H1 (cell line): ENCODE measurements around the gene SMYD5. TPM values are rescaled to one million over a fixed set of nuclear protein-coding genes. Genes with fewer than 3 reads are reported as not detected.

Experiments
- CTCF ChIA-PET: fragments of 300-600 bp; sonication (Branson Sonifier 250); formaldehyde crosslinking; loops from one replicate; lab custom pipeline; 2021; ENCODE audit not compliant: partially characterized antibody; lab: Charles Lee
- POLR2A ChIA-PET: fragments of 300-600 bp; sonication (Branson Sonifier 250); formaldehyde crosslinking; loops from one replicate; lab custom pipeline; 2021; ENCODE audit warnings: inconsistent platforms; ENCODE audit not compliant: partially characterized antibody; lab: Charles Lee
- DNase-seq, 2 experiments: peaks; one replicate each; pipeline versions ENCODE4 v3.0.0 to v3.0.0-alpha.2; 2010 to 2022; ENCODE audit warnings: low spot score in 2 of 2, low read depth in 1 of 2, mixed read lengths in 1 of 2
- FAIRE-seq: peaks from 2 replicates; lab custom pipeline; 2011; peaks lifted over from hg19 to GRCh38; lab: Jason Lieb, UNC
- H2AFZ ChIP-seq: 2 replicates; pipeline ENCODE4 v1.8.1; 2012; ENCODE audit warnings: low read length, inconsistent platforms
- H2AK5ac ChIP-seq: 2 replicates; pipeline ENCODE4 v1.6.1; 2013; ENCODE audit warnings: low read depth, low read length
- H2BK120ac ChIP-seq: replicated peaks from 2 replicates; pipeline ENCODE3; 2013; ENCODE audit warnings: low read depth, low read length, inconsistent platforms
- H2BK12ac ChIP-seq: 2 replicates; pipeline ENCODE4 v1.6.1; 2013; ENCODE audit warnings: low read depth, low read length
- H2BK15ac ChIP-seq: 2 replicates; pipeline ENCODE4 v1.6.1; 2013; ENCODE audit warnings: low read length
- H2BK20ac ChIP-seq: 2 replicates; pipeline ENCODE4 v1.6.1; 2013; ENCODE audit warnings: low read length
- H2BK5ac ChIP-seq: 2 replicates; pipeline ENCODE4 v1.6.1; 2013; ENCODE audit warnings: low read depth, low read length
- H3K14ac ChIP-seq: 2 replicates; pipeline ENCODE4 v1.6.1; 2013; ENCODE audit warnings: inconsistent platforms; ENCODE audit not compliant: insufficient read length
- H3K18ac ChIP-seq: 2 replicates; pipeline ENCODE4 v1.6.1; 2013; ENCODE audit warnings: low read length; ENCODE audit errors: extremely low read depth
- H3K23ac ChIP-seq: 2 replicates; pipeline ENCODE4 v1.6.1; 2013; ENCODE audit warnings: inconsistent platforms; ENCODE audit not compliant: insufficient read length
- H3K23me2 ChIP-seq: 2 replicates; pipeline ENCODE4 v1.6.1; 2013; ENCODE audit warnings: low read depth, low read length
- H3K27ac ChIP-seq: 2 replicates; pipeline ENCODE4 v1.6.1; 2011; ENCODE audit warnings: low read depth, low read length, inconsistent platforms
- H3K27me3 ChIP-seq, 4 experiments: replicated peaks in 1 of 4; 1 replicate in 1 of 4; 2 replicates in 3 of 4; pipeline versions ENCODE4 v1.6.1 to v1.8.1; 2011 to 2013; ENCODE audit warnings: low read length in 3 of 4, mild to moderate bottlenecking in 3 of 4, inconsistent platforms in 2 of 4, mixed read lengths in 2 of 4, moderate library complexity in 1 of 4; ENCODE audit not compliant: control insufficient read depth in 3 of 4, insufficient read depth in 3 of 4; ENCODE audit errors: extremely low read depth in 1 of 4
- H3K36me3 ChIP-seq, 4 experiments: 2 replicates each; pipeline versions ENCODE4 v1.6.1 to v1.8.1; 2011 to 2013; ENCODE audit warnings: mild to moderate bottlenecking in 4 of 4, low read length in 3 of 4, moderate library complexity in 2 of 4, control low read depth in 1 of 4, inconsistent platforms in 1 of 4; ENCODE audit not compliant: insufficient read depth in 4 of 4, control insufficient read depth in 2 of 4
- H3K4ac ChIP-seq: replicated peaks from 2 replicates; pipeline ENCODE3; 2013; ENCODE audit warnings: low read length, low read depth, mixed read lengths, inconsistent platforms; ENCODE audit not compliant: insufficient read length
- H3K4me1 ChIP-seq, 4 experiments: replicated peaks in 1 of 4; 1 replicate in 1 of 4; 2 replicates in 3 of 4; pipeline versions ENCODE4 v1.6.1 to v1.8.1; 2011 to 2013; ENCODE audit warnings: low read length in 3 of 4, inconsistent platforms in 2 of 4, mixed read lengths in 1 of 4; ENCODE audit not compliant: insufficient read depth in 4 of 4, control insufficient read depth in 3 of 4
- H3K4me2 ChIP-seq, 2 experiments: 2 replicates each; pipeline versions ENCODE4 v1.6.1 to v1.8.1; 2011 to 2013; ENCODE audit warnings: low read depth in 2 of 2, low read length in 2 of 2, control low read depth in 1 of 2, inconsistent platforms in 1 of 2, mild to moderate bottlenecking in 1 of 2; ENCODE audit not compliant: insufficient read depth in 1 of 2
- H3K4me3 ChIP-seq, 4 experiments: fragments of 200-600, 300-600 bp in 1 of 4; sonication (generic), shearing (Covaris generic), sonication (Bioruptor Twin) in 1 of 4; 2 replicates each; pipeline versions ENCODE4 v1.5.1 to v1.8.1; 2011 to 2016; ENCODE audit warnings: low read length in 4 of 4, low read depth in 3 of 4, control low read depth in 2 of 4, inconsistent platforms in 2 of 4, mild to moderate bottlenecking in 2 of 4, mixed read lengths in 1 of 4, moderate library complexity in 1 of 4; ENCODE audit not compliant: insufficient read depth in 2 of 4; ENCODE audit errors: extremely low read depth in 1 of 4
- H3K56ac ChIP-seq: replicated peaks from 2 replicates; pipeline ENCODE3; 2013; ENCODE audit warnings: low read depth, mild to moderate bottlenecking, mixed read lengths, low read length, inconsistent platforms; ENCODE audit not compliant: insufficient read length
- H3K79me1 ChIP-seq: 2 replicates; pipeline ENCODE4 v1.6.1; 2013; ENCODE audit warnings: low read depth, low read length, control low read depth
- H3K79me2 ChIP-seq, 2 experiments: 2 replicates each; pipeline versions ENCODE4 v1.6.1 to v1.8.1; 2012 to 2013; ENCODE audit warnings: low read length in 2 of 2, mild to moderate bottlenecking in 2 of 2, inconsistent platforms in 1 of 2; ENCODE audit not compliant: insufficient read depth in 2 of 2, control insufficient read depth in 1 of 2
- H3K9ac ChIP-seq, 4 experiments: replicated peaks in 1 of 4; 1 replicate in 1 of 4; 2 replicates in 3 of 4; pipeline versions ENCODE4 v1.6.1 to v1.8.1; 2011 to 2013; ENCODE audit warnings: low read depth in 3 of 4, low read length in 3 of 4, control low read depth in 2 of 4, mild to moderate bottlenecking in 2 of 4, moderate library complexity in 2 of 4, inconsistent platforms in 1 of 4; ENCODE audit errors: extremely low read depth in 1 of 4
- H3K9me3 ChIP-seq, 2 experiments: 2 replicates each; pipeline versions ENCODE4 v1.6.1 to v1.8.1; 2012 to 2013; ENCODE audit warnings: mild to moderate bottlenecking in 2 of 2, moderate library complexity in 2 of 2, control low read depth in 1 of 2, inconsistent platforms in 1 of 2, low read depth in 1 of 2, low read length in 1 of 2, mixed read lengths in 1 of 2; ENCODE audit not compliant: insufficient read depth in 2 of 2
- H4K20me1 ChIP-seq, 2 experiments: replicated peaks in 1 of 2; 2 replicates each; pipeline versions ENCODE3 to v1.8.1; 2011 to 2013; ENCODE audit warnings: inconsistent platforms in 2 of 2, low read length in 2 of 2, mild to moderate bottlenecking in 1 of 2; ENCODE audit not compliant: insufficient read depth in 2 of 2, control insufficient read depth in 1 of 2
- H4K5ac ChIP-seq: 2 replicates; pipeline ENCODE4 v1.6.1; 2013; ENCODE audit warnings: low read length, low read depth, mixed read lengths, inconsistent platforms; ENCODE audit not compliant: insufficient read length
- H4K8ac ChIP-seq: 2 replicates; pipeline ENCODE4 v1.8.0; 2013; ENCODE audit warnings: mild to moderate bottlenecking, moderate library complexity, low read length, inconsistent platforms; ENCODE audit not compliant: insufficient read depth; ENCODE audit errors: extremely low read depth
- H4K91ac ChIP-seq: replicated peaks from 2 replicates; pipeline ENCODE3; 2013; ENCODE audit warnings: low read length, mixed read lengths, inconsistent platforms; ENCODE audit not compliant: insufficient read length
- BRCA1 ChIP-seq: IDR thresholded peaks from 2 replicates; pipeline ENCODE4 v1.6.1; 2012; ENCODE audit warnings: low read depth, low read length, improper control_type of control experiment
- CEBPB ChIP-seq: IDR thresholded peaks from 2 replicates; pipeline ENCODE4 v1.6.1; 2012; ENCODE audit warnings: low read depth, low read length
- HDAC2 ChIP-seq, 2 experiments: fragments of 300-600 bp in 1 of 2; sonication (generic) in 1 of 2; IDR thresholded peaks; 2 replicates each; pipeline ENCODE4 v1.6.1; 2011 to 2012; ENCODE audit warnings: low read depth in 2 of 2, low read length in 2 of 2, mild to moderate bottlenecking in 2 of 2, moderate library complexity in 2 of 2, borderline replicate concordance in 1 of 2, inconsistent platforms in 1 of 2
- MAX ChIP-seq: IDR thresholded peaks from 2 replicates; pipeline ENCODE4 v1.6.1; 2012; ENCODE audit warnings: inconsistent platforms
- PHF8 ChIP-seq: fragments of 200-600 bp; sonication (generic); conservative IDR thresholded peaks from 2 replicates; pipeline ENCODE4 v1.7.1; 2012; ENCODE audit warnings: low read depth, mild to moderate bottlenecking, inconsistent platforms, low read length, moderate library complexity
- POLR2A ChIP-seq, 2 experiments: IDR thresholded peaks; 1 replicate in 1 of 2; 2 replicates in 1 of 2; pipeline ENCODE4 v1.6.1; 2011; ENCODE audit warnings: low read depth in 2 of 2, low read length in 2 of 2, mild to moderate bottlenecking in 2 of 2; ENCODE audit errors: control extremely low read depth in 1 of 2
- POLR2AphosphoS5 ChIP-seq: IDR thresholded peaks from 2 replicates; pipeline ENCODE4 v1.6.1; 2011; ENCODE audit warnings: low read depth, low read length
- RAD21 ChIP-seq, 2 experiments: IDR thresholded peaks in 1 of 2; conservative IDR thresholded peaks in 1 of 2; 2 replicates each; pipeline ENCODE4 v1.6.1; 2011; ENCODE audit warnings: low read depth in 2 of 2, low read length in 2 of 2, improper control_type of control experiment in 1 of 2, inconsistent platforms in 1 of 2, mild to moderate bottlenecking in 1 of 2, moderate library complexity in 1 of 2
- RBBP5 ChIP-seq: IDR thresholded peaks from 2 replicates; pipeline ENCODE4 v1.7.1; 2012; ENCODE audit warnings: low read depth, mild to moderate bottlenecking, inconsistent platforms, low read length, moderate library complexity, borderline replicate concordance
- SAP30 ChIP-seq: fragments of 300-600 bp; sonication (generic); IDR thresholded peaks from 2 replicates; pipeline ENCODE4 v1.7.1; 2012; ENCODE audit warnings: low read length, moderate library complexity, mild to moderate bottlenecking, inconsistent platforms; ENCODE audit not compliant: insufficient read depth, insufficient replicate concordance
- SIRT6 ChIP-seq: IDR thresholded peaks from one replicate; pipeline ENCODE4 v1.7.1; 2012; ENCODE audit warnings: low read length, inconsistent platforms
- TAF7 ChIP-seq: optimal IDR thresholded peaks from 2 replicates; pipeline ENCODE3; 2011; ENCODE audit warnings: low read depth, mild to moderate bottlenecking, inconsistent platforms, low read length, moderate library complexity, borderline replicate concordance
- TCF12 ChIP-seq: IDR thresholded peaks from 2 replicates; pipeline ENCODE4 v1.6.1; 2011; ENCODE audit warnings: low read depth, mild to moderate bottlenecking, low read length
- WGBS, 2 experiments: shearing (Covaris generic) in 1 of 2; methylation state at CpG; one replicate each; pipeline versions ENCODE4 v1.1.6 to v1.1.7; 2013 to 2015; ENCODE audit warnings: low lambda C conversion rate in 2 of 2, mixed read lengths in 2 of 2, inconsistent platforms in 1 of 2, low coverage in 1 of 2, missing lambda C conversion rate in 1 of 2; ENCODE audit not compliant: insufficient replicate concordance in 2 of 2, insufficient coverage in 1 of 2, insufficient read length in 1 of 2; ENCODE audit errors: extremely low coverage in 1 of 2, missing lambda C conversion rate in 1 of 2; 5-methylcytosine and 5-hydroxymethylcytosine counted together
- polyA plus RNA-seq, 7 experiments: library from polyadenylated mRNA; depleted of rRNA in 3 of 7; stranded (reverse) in 5 of 7; unstranded in 2 of 7; fragments of >200 nt in 5 of 7; fragments of 200-250 nt in 2 of 7; gene quantifications; 1 replicate in 5 of 7; 2 replicates in 1 of 7; 4 replicates in 1 of 7; pipeline versions ENCODE4 v1.2.1 to v1.2.3, GENCODE V29; 2011 to 2013; ENCODE audit warnings: missing spikeins in 2 of 7, mixed read lengths in 2 of 7
- total RNA-seq: library from RNA; stranded (reverse); fragmentation: NEBNext Ultra II Directional; extraction: Animal tissue kit (Norgen Biotek cat#: 25700); gene quantifications from 2 replicates; pipeline ENCODE4 v1.2.1, GENCODE V29; 2021

SMYD5 gene
- total and polyA plus RNA-seq, 2 of the 8 experiments (the other 6 are each of a cell fraction or from before 2014, with no cell fraction given), result 35.2 to 56.7 TPM

DNA sequence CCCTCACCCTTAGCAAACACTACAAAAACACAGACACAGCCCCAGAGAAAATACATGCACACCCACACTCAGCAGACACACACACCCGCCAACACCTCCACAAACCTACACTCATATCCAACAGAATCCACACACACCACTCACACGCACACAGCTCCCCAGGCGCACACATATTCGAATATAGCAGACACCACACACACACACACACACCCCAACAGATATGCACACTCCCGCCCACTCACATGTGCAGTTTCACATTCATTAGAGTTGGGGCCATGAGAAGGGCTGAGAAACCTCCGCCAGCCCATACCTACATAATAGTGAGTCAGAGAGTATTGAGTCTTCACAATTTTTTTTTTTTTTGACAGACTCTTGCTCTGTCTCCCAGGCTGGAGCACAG, 41.1 kb upstream of the SMYD5 start:
- no peaks in the 10 kb centered on the region for H3K36me3 ChIP-seq
- no peak overlapping the region for H2AK5ac ChIP-seq
- H3K79me2 ChIP-seq, result no peaks in the 10 kb centered on the region
- no peak overlapping the region for H3K18ac ChIP-seq
- no peak overlapping the region for H4K5ac ChIP-seq
- peaks cover 23% of the 10 kb centered on the region; the same call in 1 of the 2 replicates for H3K23me2 ChIP-seq
- H3K4me1 ChIP-seq, result peaks cover 2 to 21% (median 10%) of the 10 kb centered on the region in 4 experiments; a peak in 6 of 7 replicates
- H4K91ac ChIP-seq, result no peak overlapping the region
- no peaks in the 10 kb centered on the region for H3K9me3 ChIP-seq
- no peak overlapping the region for H3K9ac ChIP-seq
- H3K27ac ChIP-seq, result no peak overlapping the region
- POLR2A ChIA-PET, result interaction anchor here (1.3 kb wide), 1 partner anchor 8 kb away, joined by 3 read pairs; no protein-coding TSS in a partner anchor
- H3K23ac ChIP-seq, result no peak overlapping the region
- H2AFZ ChIP-seq, result no peak overlapping the region
- whole genome bisulfite sequencing, 2 experiments, result 88% methylated on average over 6 of the region's 6 CpGs; no CpG with 5 or more reads in 1 of the 2 experiments
- DNase-seq, result no peak
- H4K20me1 ChIP-seq, result peaks cover 4 to 6% of the 10 kb centered on the region in 2 experiments
- no peak overlapping the region for H2BK120ac ChIP-seq
- no peak overlapping the region for H3K4ac ChIP-seq
- H3K56ac ChIP-seq, result no peak overlapping the region
- H3K27me3 ChIP-seq, result peaks cover 22 to 45% (median 39%) of the 10 kb centered on the region in 4 experiments
- H3K79me1 ChIP-seq, result no peaks in the 10 kb centered on the region
- H2BK5ac ChIP-seq, result no peak overlapping the region
- FAIRE-seq, result no peak
- no peak overlapping the region for H4K8ac ChIP-seq
- no peak overlapping the region for H2BK15ac ChIP-seq
- H2BK20ac ChIP-seq, result no peak overlapping the region
- TF ChIP-seq TAF7, result no peak
- no peak for TF ChIP-seq SAP30
- TF ChIP-seq CEBPB, result no peak
- TF ChIP-seq MAX, result no peak
- no peak for TF ChIP-seq BRCA1
- TF ChIP-seq POLR2AphosphoS5, result no peak
- no peak for TF ChIP-seq RBBP5
- TF ChIP-seq SIRT6, result no peak
- TF ChIP-seq POLR2A (IDR thresholded peaks at IDR 0.05; ENCODE audit: control extremely low read depth in 1 of 2, low read depth in 2 of 2, low read length in 2 of 2), result no peak
- TF ChIP-seq TCF12, result no peak
- no peak for TF ChIP-seq PHF8
- no peak for TF ChIP-seq HDAC2 (IDR thresholded peaks at IDR 0.05; ENCODE audit: borderline replicate concordance in 1 of 2, low read depth in 2 of 2, low read length in 2 of 2)
- TF ChIP-seq RAD21 (IDR thresholded peaks at IDR 0.05 in 1 of 2, conservative IDR thresholded peaks at IDR 0.05 in 1 of 2; ENCODE audit: low read depth in 2 of 2, low read length in 2 of 2), result no peak
- CTCF ChIA-PET, result interaction anchor here (0.6 to 6.5 kb wide), 5 partner anchors 8 to 279 kb away, joined by 3 to 92 read pairs (median 28); partner anchors contain the start of gene SMYD5
- no peak overlapping the region for H3K4me3 ChIP-seq
- H3K14ac ChIP-seq, result no peak overlapping the region
- no peak overlapping the region for H3K4me2 ChIP-seq
- H2BK12ac ChIP-seq, result no peak overlapping the region; the same call in 1 of the 2 replicates
